Neural cell (in vitro differentiated cells): ENCODE measurements around the gene IQCK.

ENCODE experiments used
- EP300 ChIP-seq: fragments of 450-650 bp; conservative IDR thresholded peaks from 2 replicates; pipeline ENCODE4 v1.6.1; 2014; ENCODE audit warnings: antibody characterized with exemption, mild to moderate bottlenecking, moderate library complexity; ENCODE audit not compliant: poor library complexity, severe bottlenecking
- EZH2 ChIP-seq: fragments of 200-600, 300-800 bp; shearing (Covaris generic), sonication (generic); IDR thresholded peaks from 2 replicates; pipeline ENCODE4 v1.6.1; 2014; ENCODE audit warnings: antibody characterized with exemption, low read length, borderline replicate concordance, mild to moderate bottlenecking; ENCODE audit not compliant: insufficient read depth, poor library complexity, severe bottlenecking
- MXI1 ChIP-seq: fragments of 450-650 bp; conservative IDR thresholded peaks from 2 replicates; pipeline ENCODE4 v1.6.1; 2014; ENCODE audit warnings: antibody characterized with exemption, mild to moderate bottlenecking; ENCODE audit not compliant: poor library complexity, severe bottlenecking
- POLR2AphosphoS5 ChIP-seq: IDR thresholded peaks from 2 replicates; pipeline ENCODE4 v1.6.1; 2012
- RAD21 ChIP-seq: fragments of 450-650 bp; conservative IDR thresholded peaks from 2 replicates; pipeline ENCODE4 v1.6.1; 2014; ENCODE audit warnings: antibody characterized with exemption, mild to moderate bottlenecking, moderate library complexity
- SMC3 ChIP-seq: fragments of 450-650 bp; conservative IDR thresholded peaks from 2 replicates; pipeline ENCODE4 v1.6.1; 2014; ENCODE audit warnings: antibody characterized with exemption, mild to moderate bottlenecking, moderate library complexity; ENCODE audit not compliant: poor library complexity
- TAF1 ChIP-seq: IDR thresholded peaks from 2 replicates; pipeline ENCODE4 v1.6.1; 2012; ENCODE audit warnings: low read depth
- TF ChIP-seq, protein P1 (sequence below): fragments of 450-650 bp; IDR thresholded peaks from 2 replicates; pipeline ENCODE4 v1.5.1; 2014; ENCODE audit warnings: antibody characterized with exemption, mild to moderate bottlenecking, moderate library complexity; ENCODE audit not compliant: poor library complexity, severe bottlenecking
- TF ChIP-seq, protein P2 (sequence below): IDR thresholded peaks from 2 replicates; pipeline ENCODE4 v1.6.1; 2012; ENCODE audit warnings: borderline replicate concordance

DNA sequence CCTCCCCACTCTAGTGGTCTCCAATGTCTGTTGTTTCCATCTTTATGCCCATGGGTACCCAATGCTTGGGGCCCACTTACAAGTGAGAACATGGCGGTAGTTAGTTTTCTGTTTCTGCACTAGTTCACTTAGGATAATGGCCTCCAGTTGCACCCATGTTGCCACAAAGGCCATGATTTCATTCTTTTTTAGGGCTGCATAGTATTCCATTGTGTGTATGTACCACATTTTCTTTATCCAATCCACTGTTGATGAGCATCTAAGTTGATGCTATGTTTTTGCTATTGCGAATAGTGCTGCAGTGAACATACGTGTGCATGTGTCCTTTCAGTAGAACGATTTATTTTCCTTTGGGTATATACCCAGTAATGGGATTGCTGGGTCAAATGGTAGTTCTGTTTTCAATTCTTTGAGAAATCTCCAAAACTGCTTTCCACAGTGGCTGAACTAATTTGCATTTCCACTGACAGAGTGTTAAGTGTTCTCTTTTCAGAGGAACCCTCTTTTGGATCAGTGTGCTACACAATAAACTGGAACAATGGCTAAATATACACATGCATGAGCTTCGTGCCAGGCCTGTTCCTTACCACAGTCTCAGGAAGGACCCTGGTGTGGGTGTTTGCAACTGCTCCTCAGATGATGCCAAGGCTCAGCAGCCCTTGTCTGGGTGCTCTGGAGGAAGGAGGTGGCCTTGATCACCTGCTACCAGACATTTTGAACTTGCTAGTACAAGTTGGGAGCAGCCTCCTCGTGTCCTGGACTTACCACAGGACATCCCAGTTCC lies 34.4 kb upstream of the IQCK start:
- TF ChIP-seq EZH2, result no peak
- TF ChIP-seq, protein P1, sequence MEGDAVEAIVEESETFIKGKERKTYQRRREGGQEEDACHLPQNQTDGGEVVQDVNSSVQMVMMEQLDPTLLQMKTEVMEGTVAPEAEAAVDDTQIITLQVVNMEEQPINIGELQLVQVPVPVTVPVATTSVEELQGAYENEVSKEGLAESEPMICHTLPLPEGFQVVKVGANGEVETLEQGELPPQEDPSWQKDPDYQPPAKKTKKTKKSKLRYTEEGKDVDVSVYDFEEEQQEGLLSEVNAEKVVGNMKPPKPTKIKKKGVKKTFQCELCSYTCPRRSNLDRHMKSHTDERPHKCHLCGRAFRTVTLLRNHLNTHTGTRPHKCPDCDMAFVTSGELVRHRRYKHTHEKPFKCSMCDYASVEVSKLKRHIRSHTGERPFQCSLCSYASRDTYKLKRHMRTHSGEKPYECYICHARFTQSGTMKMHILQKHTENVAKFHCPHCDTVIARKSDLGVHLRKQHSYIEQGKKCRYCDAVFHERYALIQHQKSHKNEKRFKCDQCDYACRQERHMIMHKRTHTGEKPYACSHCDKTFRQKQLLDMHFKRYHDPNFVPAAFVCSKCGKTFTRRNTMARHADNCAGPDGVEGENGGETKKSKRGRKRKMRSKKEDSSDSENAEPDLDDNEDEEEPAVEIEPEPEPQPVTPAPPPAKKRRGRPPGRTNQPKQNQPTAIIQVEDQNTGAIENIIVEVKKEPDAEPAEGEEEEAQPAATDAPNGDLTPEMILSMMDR, result no peak
- TF ChIP-seq, protein P2, sequence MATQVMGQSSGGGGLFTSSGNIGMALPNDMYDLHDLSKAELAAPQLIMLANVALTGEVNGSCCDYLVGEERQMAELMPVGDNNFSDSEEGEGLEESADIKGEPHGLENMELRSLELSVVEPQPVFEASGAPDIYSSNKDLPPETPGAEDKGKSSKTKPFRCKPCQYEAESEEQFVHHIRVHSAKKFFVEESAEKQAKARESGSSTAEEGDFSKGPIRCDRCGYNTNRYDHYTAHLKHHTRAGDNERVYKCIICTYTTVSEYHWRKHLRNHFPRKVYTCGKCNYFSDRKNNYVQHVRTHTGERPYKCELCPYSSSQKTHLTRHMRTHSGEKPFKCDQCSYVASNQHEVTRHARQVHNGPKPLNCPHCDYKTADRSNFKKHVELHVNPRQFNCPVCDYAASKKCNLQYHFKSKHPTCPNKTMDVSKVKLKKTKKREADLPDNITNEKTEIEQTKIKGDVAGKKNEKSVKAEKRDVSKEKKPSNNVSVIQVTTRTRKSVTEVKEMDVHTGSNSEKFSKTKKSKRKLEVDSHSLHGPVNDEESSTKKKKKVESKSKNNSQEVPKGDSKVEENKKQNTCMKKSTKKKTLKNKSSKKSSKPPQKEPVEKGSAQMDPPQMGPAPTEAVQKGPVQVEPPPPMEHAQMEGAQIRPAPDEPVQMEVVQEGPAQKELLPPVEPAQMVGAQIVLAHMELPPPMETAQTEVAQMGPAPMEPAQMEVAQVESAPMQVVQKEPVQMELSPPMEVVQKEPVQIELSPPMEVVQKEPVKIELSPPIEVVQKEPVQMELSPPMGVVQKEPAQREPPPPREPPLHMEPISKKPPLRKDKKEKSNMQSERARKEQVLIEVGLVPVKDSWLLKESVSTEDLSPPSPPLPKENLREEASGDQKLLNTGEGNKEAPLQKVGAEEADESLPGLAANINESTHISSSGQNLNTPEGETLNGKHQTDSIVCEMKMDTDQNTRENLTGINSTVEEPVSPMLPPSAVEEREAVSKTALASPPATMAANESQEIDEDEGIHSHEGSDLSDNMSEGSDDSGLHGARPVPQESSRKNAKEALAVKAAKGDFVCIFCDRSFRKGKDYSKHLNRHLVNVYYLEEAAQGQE, result no peak
- no peak for TF ChIP-seq POLR2AphosphoS5
- TF ChIP-seq EP300, result no peak
- TF ChIP-seq MXI1, result no peak
- TF ChIP-seq TAF1, result no peak
- no peak for TF ChIP-seq RAD21
- TF ChIP-seq SMC3, result no peak
